ENCODE measurements around the gene ZFTA.

GRCh38 chr11:63785823-63786222 lies 17.2 kb upstream of the ZFTA start:
- TF ChIP-seq CTCF (IDR thresholded peaks at IDR 0.05) (no peak), POLR2A (IDR thresholded peaks at IDR 0.05) (no peak), POLR2AphosphoS5 (IDR thresholded peaks at IDR 0.05) (no peak), EP300 (IDR thresholded peaks at IDR 0.05) (no peak)
